NCI-H748 (cell line): ENCODE measurements around the gene MAJIN.

Experiments used
- DNase-seq: peaks from one replicate; lab custom pipeline; 2025; ENCODE audit not compliant: unreplicated experiment; lab: John Stamatoyannopoulos, UW

The MAJIN gene

GRCh38 chr11:64914123-64914522 is 57.8 kb downstream of the MAJIN start:
- no peak for DNase-seq

- no peak for DNase-seq
Measured at GRCh38 chr11:64913171-64913727, 58.7 kb downstream of the MAJIN start.

GRCh38 chr11:64911689-64912088 is 60.2 kb downstream of the MAJIN start:
- no peak for DNase-seq

GRCh38 chr11:64911142-64911541 is 60.8 kb downstream of the MAJIN start:
- no peak for DNase-seq

- no peak for DNase-seq
Measured at GRCh38 chr11:64910451-64911093, 61.3 kb downstream of the MAJIN start.

GRCh38 chr11:64909653-64910343 is 62.1 kb downstream of the MAJIN start:
- no peak for DNase-seq

GRCh38 chr11:64908766-64909165 is 63.1 kb downstream of the MAJIN start:
- DNase-seq, result no peak

GRCh38 chr11:64906314-64906635 is 65.6 kb downstream of the MAJIN start:
- DNase-seq, result no peak

- no peak for DNase-seq
Measured at GRCh38 chr11:64905516-64906313, 66.2 kb downstream of the MAJIN start.

- DNase-seq, result no peak
Measured at GRCh38 chr11:64903291-64903833, 68.5 kb downstream of the MAJIN start.

GRCh38 chr11:64902102-64902900 is 69.6 kb downstream of the MAJIN start:
- no peak for DNase-seq

GRCh38 chr11:64900774-64901173 is 71.1 kb downstream of the MAJIN start:
- DNase-seq, result no peak

- DNase-seq, result no peak
Measured at GRCh38 chr11:64900263-64900678, 71.6 kb downstream of the MAJIN start.

- DNase-seq, result no peak
Measured at GRCh38 chr11:64898541-64898940, 73.4 kb downstream of the MAJIN start.

GRCh38 chr11:64898076-64898445 is 73.8 kb downstream of the MAJIN start:
- no peak for DNase-seq

- no peak for DNase-seq
Measured at GRCh38 chr11:64897381-64898075, 74.4 kb downstream of the MAJIN start.

- no peak for DNase-seq
Measured at GRCh38 chr11:64896448-64897022, 75.4 kb downstream of the MAJIN start.

GRCh38 chr11:64894812-64895452 is 77.0 kb downstream of the MAJIN start:
- DNase-seq, result no peak

GRCh38 chr11:64894070-64894811 is 77.7 kb downstream of the MAJIN start:
- peak; percentile 57 for DNase-seq
